Measurements from ENCODE around the gene HYAL2. TPM values are rescaled to one million over a fixed set of nuclear protein-coding genes. Genes with fewer than 3 reads are reported as not detected.

Gene HYAL2
- total RNA-seq, 6 experiments from 2014 or later = 13.0 to 41.6 (median 21.2) TPM

DNA sequence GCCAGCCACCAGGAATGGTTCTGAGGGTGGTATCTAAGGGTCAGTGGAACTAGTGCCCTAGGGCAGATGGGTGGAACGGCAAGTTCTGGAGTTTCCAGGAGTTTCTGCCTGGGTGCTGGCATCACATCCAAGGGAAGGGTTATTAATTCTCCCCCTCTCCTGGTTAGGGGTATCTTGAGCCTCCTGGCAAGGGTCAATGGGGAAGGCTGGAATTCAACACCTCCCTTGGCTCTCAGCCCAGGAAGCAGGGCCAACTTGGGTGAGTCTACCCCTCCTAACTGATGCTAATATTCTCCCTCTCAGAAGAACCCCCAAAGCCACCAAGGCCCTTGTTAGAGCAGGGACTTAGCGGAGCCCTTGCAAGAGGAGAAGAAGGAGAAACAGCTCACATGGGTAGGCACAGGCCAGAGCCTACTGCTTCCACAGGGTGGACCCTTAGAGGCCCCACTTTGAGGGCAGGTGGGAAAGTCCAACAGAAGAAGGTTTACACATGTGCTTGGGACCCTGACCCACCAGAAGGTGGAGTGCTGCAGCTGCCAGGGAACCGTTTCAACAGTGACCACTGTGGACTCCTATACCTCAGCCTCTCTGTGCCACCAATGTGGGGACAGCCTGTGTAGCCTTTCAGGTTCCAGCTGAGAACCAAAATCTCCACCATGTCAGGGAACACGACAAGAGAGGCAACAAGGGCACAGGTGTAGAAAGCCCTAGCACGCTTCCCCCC lies 33.4 kb upstream of the HYAL2 start:
- H3K27me3 ChIP-seq = no peaks in the 10 kb centered on the region
- 58% methylated on average over 3 of the region's 5 CpGs for WGBS (ENCODE audit: insufficient coverage, low coverage, low lambda C conversion rate, missing lambda C conversion rate)
- intact Hi-C loops (cut with DNase I) = no loop called here

DNA sequence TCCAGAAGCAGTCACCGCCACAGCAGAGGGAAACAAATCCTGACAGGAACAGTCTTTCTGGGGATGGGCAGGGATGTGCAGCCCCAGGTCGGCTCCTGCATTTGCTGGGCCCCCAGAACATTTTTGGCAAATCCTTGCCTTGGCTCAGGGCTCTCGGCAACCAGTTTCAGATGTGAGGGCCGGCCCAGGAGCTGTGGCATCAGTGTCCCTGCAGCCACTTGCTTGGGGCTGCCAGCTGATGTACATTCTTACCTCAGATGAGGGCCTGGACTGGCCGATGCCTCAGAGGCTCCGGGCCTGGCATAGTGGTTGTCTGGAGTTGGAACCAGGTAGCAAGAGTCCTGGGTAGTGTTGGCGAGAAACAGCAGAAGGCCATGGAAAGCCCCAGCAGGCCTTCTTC lies 32.3 kb upstream of the HYAL2 start:
- Histone ChIP-seq H3K27ac (no peak overlapping the region), H3K27me3 (no peaks in the 10 kb centered on the region), H3K4me1 (peaks cover 0 to 54% (median 29%) of the 10 kb centered on the region in 4 donors), H3K36me3 (peaks cover 0 to 24% (median 5%) of the 10 kb centered on the region in 4 donors), H3K9me3 (no peaks in the 10 kb centered on the region), H3K4me3 (no peak overlapping the region)
- no peak for DNase-seq
- TF ChIP-seq POLR2A (IDR thresholded peaks at IDR 0.05) = no peak
- TF ChIP-seq, protein P1, sequence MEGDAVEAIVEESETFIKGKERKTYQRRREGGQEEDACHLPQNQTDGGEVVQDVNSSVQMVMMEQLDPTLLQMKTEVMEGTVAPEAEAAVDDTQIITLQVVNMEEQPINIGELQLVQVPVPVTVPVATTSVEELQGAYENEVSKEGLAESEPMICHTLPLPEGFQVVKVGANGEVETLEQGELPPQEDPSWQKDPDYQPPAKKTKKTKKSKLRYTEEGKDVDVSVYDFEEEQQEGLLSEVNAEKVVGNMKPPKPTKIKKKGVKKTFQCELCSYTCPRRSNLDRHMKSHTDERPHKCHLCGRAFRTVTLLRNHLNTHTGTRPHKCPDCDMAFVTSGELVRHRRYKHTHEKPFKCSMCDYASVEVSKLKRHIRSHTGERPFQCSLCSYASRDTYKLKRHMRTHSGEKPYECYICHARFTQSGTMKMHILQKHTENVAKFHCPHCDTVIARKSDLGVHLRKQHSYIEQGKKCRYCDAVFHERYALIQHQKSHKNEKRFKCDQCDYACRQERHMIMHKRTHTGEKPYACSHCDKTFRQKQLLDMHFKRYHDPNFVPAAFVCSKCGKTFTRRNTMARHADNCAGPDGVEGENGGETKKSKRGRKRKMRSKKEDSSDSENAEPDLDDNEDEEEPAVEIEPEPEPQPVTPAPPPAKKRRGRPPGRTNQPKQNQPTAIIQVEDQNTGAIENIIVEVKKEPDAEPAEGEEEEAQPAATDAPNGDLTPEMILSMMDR (IDR thresholded peaks at IDR 0.05) = no peak
- intact Hi-C loops (cut with DNase I) = no loop called here
- ATAC-seq = no peak
- no CpG with 5 or more reads among the region's 7 CpGs for WGBS (ENCODE audit: insufficient coverage, low coverage, low lambda C conversion rate, missing lambda C conversion rate)

More for the DNA sequence above, 33.4 kb upstream of the HYAL2 start:
- peaks cover 0 to 24% (median 5%) of the 10 kb centered on the region in 4 donors for H3K36me3 ChIP-seq
- no peak for ATAC-seq
- H3K9me3 ChIP-seq = no peaks in the 10 kb centered on the region
- no peak for DNase-seq
- TF ChIP-seq POLR2A (IDR thresholded peaks at IDR 0.05) = no peak
- TF ChIP-seq, protein P1 (IDR thresholded peaks at IDR 0.05) = no peak
- peaks cover 0 to 50% (median 29%) of the 10 kb centered on the region in 4 donors for H3K4me1 ChIP-seq
- H3K27ac ChIP-seq = peak overlapping the region in 1 of 3 donors; percentile 24
- H3K4me3 ChIP-seq = no peak overlapping the region

DNA sequence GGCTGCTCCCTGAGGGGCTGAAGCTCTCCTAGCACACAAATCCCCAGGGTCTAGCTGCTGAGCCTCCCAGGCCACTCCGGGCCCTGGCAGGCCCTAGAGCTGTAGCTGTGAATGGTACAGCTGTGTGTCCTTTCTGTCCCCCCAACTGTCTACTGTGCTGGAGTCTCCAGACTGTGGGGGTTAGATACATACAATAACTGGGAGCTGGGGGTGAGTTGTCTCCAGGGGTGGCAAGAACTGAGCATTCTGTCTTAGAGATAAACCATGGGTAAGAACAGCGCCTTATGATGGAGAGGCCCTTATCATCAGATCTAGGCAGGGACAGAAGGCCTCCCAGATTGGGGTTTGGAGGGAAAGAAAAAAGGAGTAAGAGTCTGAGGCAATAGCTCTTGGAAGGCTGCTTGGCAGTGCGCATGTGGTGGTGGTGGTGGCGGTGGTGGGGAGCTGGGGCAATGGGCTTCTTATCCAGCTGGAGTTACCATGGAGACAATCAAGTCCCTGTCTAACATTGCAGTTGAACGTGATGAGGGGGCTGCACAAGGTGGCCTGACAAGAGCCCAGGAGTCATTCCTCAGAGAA lies 31.7 kb upstream of the HYAL2 start:
- H3K36me3 ChIP-seq = peaks cover 0 to 24% (median 5%) of the 10 kb centered on the region in 4 donors
- WGBS (ENCODE audit: insufficient coverage, low coverage, low lambda C conversion rate, missing lambda C conversion rate) = 94% methylated on average over 3 of the region's 5 CpGs
- no peak overlapping the region for H3K27ac ChIP-seq
- H3K4me1 ChIP-seq = peaks cover 0 to 59% (median 31%) of the 10 kb centered on the region in 4 donors
- no peaks in the 10 kb centered on the region for H3K9me3 ChIP-seq
- H3K4me3 ChIP-seq = no peak overlapping the region
- DNase-seq = no peak
- TF ChIP-seq POLR2A (IDR thresholded peaks at IDR 0.05) = no peak
- TF ChIP-seq, protein P1 (IDR thresholded peaks at IDR 0.05) = no peak
- H3K27me3 ChIP-seq = no peaks in the 10 kb centered on the region
- intact Hi-C loops (cut with DNase I) = no loop called here
- ATAC-seq = no peak

DNA sequence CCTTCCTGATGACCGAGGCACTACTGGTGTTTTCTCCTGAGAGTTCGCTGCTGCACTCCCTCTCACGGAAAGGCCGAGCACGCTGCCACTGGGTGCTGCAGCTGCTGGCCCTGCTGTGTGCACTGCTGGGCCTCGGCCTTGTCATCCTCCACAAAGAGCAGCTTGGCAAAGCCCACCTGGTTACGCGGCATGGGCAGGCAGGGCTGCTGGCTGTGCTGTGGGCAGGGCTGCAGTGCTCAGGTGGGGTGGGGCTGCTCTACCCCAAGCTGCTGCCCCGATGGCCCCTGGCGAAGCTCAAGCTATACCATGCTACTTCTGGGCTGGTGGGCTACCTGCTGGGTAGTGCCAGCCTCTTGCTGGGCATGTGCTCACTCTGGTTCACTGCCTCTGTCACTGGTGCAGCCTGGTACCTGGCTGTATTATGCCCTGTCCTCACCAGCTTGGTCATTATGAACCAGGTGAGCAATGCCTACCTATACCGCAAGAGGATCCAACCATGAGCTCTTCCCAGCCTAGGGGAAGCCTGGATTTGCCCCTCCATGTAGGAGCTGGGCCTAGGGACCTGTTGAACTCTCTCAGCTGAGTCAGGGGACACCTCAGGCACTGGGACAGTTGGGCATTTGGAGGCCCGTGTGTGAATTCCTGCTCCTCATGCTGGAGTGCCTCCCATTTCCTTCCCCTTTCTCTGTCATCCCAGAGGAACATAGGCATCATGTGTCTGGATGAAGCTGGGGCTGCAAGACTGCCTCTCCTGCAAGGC lies 30.9 kb upstream of the HYAL2 start:
- intact Hi-C loops (cut with DNase I) = no loop called here
- Histone ChIP-seq H3K4me3 (no peak overlapping the region), H3K36me3 (peaks cover 0 to 28% (median 5%) of the 10 kb centered on the region in 4 donors), H3K27ac (peak overlapping the region in 1 of 3 donors; percentile 51), H3K4me1 (peaks cover 0 to 55% (median 31%) of the 10 kb centered on the region in 4 donors), H3K9me3 (no peaks in the 10 kb centered on the region), H3K27me3 (no peaks in the 10 kb centered on the region)
- DNase-seq (no peak), ATAC-seq (no peak)
- WGBS (ENCODE audit: insufficient coverage, low coverage, low lambda C conversion rate, missing lambda C conversion rate) = 100% methylated on average over 1 of the region's 12 CpGs
- TF ChIP-seq POLR2A (IDR thresholded peaks at IDR 0.05) = no peak
- TF ChIP-seq, protein P1 (IDR thresholded peaks at IDR 0.05) = no peak

Data from right lobe of liver (tissue), 6 donors.